Activated naive CD4-positive, alpha-beta T cell treated with anti-CD3 and anti-CD28 coated beads, Interleukin-2, amount 50 U/mL, for 24 hours (primary cell): ENCODE data around the gene HLA-DOA.

Experiments used
- H3K27ac Mint-ChIP-seq: one replicate; pipeline ENCODE4 v1.8.0; 2021; ENCODE audit warnings: mild to moderate bottlenecking, mixed read lengths
- H3K27me3 Mint-ChIP-seq: one replicate; pipeline ENCODE4 v1.8.0; 2021; ENCODE audit warnings: mixed read lengths
- H3K36me3 Mint-ChIP-seq: one replicate; pipeline ENCODE4 v1.8.0; 2021; ENCODE audit warnings: mixed read lengths
- H3K4me1 Mint-ChIP-seq: one replicate; pipeline ENCODE4 v1.8.0; 2021; ENCODE audit warnings: mixed read lengths
- H3K4me3 Mint-ChIP-seq: one replicate; pipeline ENCODE4 v1.8.0; 2021; ENCODE audit warnings: mild to moderate bottlenecking, mixed read lengths
- H3K9me3 Mint-ChIP-seq: one replicate; pipeline ENCODE4 v1.8.0; 2021; ENCODE audit warnings: mixed read lengths

The HLA-DOA gene

DNA sequence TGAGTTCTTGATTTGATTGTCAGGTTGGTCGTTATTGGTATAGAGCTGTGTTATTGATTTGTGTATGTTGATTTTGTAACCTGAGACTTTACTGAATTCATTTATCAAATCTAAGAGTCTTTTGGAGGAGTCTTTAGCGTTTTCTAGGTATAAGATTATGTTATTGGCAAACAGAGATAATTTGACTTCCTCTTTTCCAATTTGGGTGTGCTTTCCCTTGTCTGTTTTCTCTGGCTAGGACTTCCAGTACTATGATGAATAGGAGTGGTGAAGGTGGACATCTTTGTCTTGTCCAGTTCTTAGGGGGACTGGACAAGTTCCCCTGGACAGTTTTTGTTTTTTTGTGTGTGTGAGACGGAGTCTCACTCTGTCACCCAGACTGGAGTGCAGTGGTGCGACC lies 17.4 kb downstream of the HLA-DOA start:
- no peak overlapping the region for H3K4me3 Mint-ChIP-seq
- H3K4me1 Mint-ChIP-seq: no peaks in the 10 kb centered on the region
- peaks cover 2% of the 10 kb centered on the region for H3K27me3 Mint-ChIP-seq
- no peak overlapping the region for H3K27ac Mint-ChIP-seq
- no peaks in the 10 kb centered on the region for H3K9me3 Mint-ChIP-seq
- H3K36me3 Mint-ChIP-seq: no peaks in the 10 kb centered on the region

DNA sequence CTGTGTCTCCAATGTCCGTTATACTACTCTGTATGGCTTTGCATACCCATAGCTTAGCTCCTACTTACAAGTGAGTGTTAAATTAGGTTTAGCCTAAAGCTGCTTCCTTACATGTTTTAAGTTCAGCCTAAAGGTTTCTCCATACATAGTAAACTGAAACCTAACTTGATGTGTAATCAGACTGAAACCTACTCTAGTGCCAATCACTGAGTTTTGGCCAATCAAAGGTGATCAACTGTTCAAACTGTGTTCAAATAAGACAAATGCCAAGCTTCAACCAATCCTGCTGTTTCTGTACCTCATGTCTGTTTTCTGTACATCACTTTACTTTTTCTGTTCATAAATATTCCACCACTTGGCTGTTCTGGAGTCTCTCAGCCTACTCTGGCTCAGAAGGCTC lies 20.0 kb downstream of the HLA-DOA start:
- Mint-ChIP-seq H3K27me3 (peaks cover 2% of the 10 kb centered on the region), H3K27ac (no peak overlapping the region)

DNA sequence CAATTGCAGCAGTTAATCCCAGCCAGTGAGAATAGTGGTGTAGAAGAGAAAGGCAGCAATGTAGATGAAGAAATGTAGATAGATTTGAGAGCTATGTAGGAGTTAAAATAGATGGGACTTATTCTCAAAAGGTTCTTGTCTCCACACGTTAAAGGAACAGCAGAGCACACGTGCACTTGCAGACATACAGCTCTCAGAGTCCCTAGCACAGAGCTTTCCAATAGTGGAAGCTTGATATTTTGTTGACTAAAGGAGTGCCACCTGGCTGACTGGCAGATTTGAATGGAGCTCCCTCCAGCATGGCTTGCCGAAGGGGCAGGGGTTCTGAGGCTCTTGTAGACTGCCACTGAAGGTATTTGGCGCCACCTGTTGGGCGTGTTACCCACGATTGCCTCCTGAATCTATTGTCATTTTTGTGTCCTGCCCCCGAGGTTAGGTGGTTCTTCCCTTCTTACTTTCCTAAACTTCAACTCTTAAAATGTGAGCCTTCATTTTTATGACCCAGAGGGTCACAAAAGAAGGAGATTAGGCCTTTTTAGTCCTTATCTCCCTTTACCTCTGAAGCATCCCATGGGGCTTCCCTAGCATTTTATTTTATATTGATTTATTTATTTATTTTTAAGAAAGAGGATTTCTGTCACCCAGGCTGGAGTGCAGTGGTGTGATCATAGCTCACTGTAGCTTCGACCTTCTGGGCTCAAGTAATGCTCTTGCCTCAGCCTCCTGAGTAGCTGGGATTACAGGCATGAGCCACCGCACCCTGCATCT lies 24.6 kb downstream of the HLA-DOA start:
- H3K9me3 Mint-ChIP-seq: no peaks in the 10 kb centered on the region
- H3K36me3 Mint-ChIP-seq: peaks cover 7% of the 10 kb centered on the region
- peaks cover 32% of the 10 kb centered on the region for H3K4me1 Mint-ChIP-seq
- peak overlapping the region; percentile 6 for H3K4me3 Mint-ChIP-seq
- H3K27me3 Mint-ChIP-seq: no peaks in the 10 kb centered on the region
- H3K27ac Mint-ChIP-seq: peak overlapping the region; percentile 86

More for the DNA sequence above, 20.0 kb downstream of the HLA-DOA start:
- Mint-ChIP-seq H3K36me3 (no peaks in the 10 kb centered on the region), H3K9me3 (no peaks in the 10 kb centered on the region), H3K4me3 (no peak overlapping the region), H3K4me1 (peaks cover 9% of the 10 kb centered on the region)

DNA sequence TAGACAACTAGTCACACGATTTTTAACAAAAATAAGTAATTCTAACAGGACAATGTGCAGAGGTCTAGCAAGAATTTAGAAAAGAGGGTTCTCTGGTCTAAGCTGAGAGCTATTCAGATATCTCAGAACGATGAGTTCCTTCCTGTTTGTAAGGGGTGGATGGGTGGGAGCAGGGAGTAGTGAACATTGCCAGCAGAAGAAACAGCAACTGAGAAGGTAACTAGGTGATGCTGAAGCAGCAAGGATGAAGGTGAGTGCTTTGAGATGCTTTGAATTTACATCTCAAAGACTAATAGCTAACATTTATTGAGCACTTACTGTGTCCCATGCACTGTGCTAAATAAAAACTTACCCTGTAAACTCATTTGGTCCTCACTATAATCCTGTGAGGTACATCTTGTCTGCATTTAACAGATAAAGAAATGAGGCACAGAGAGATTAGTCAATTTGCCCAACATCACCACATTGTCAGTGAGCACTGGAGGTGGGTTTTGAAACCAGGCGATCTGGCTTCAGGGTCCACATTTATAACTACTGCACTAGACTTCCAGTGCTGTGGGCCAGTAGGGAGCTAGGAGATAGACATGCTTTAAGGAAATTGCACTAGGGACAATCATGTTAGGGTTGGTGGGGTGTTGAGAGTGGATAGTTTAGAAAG lies 25.3 kb downstream of the HLA-DOA start:
- H3K27ac Mint-ChIP-seq: peak overlapping the region; percentile 86
- H3K36me3 Mint-ChIP-seq: peaks cover 9% of the 10 kb centered on the region
- H3K4me1 Mint-ChIP-seq: peaks cover 35% of the 10 kb centered on the region
- H3K27me3 Mint-ChIP-seq: no peaks in the 10 kb centered on the region
- no peaks in the 10 kb centered on the region for H3K9me3 Mint-ChIP-seq
- H3K4me3 Mint-ChIP-seq: peak overlapping the region; percentile 6

GRCh38 chr6:32983493-32983848 lies 25.9 kb downstream of the HLA-DOA start:
- peak overlapping the region; percentile 81 for H3K27ac Mint-ChIP-seq
- no peaks in the 10 kb centered on the region for H3K27me3 Mint-ChIP-seq
- H3K4me1 Mint-ChIP-seq: peaks cover 41% of the 10 kb centered on the region
- H3K36me3 Mint-ChIP-seq: peaks cover 12% of the 10 kb centered on the region
- H3K9me3 Mint-ChIP-seq: no peaks in the 10 kb centered on the region
- no peak overlapping the region for H3K4me3 Mint-ChIP-seq

GRCh38 chr6:32982702-32983492 lies 26.5 kb downstream of the HLA-DOA start:
- no peak overlapping the region for H3K4me3 Mint-ChIP-seq
- H3K4me1 Mint-ChIP-seq: peaks cover 45% of the 10 kb centered on the region
- peak overlapping the region; percentile 32 for H3K27ac Mint-ChIP-seq

GRCh38 chr6:32982084-32982701 lies 27.2 kb downstream of the HLA-DOA start:
- H3K36me3 Mint-ChIP-seq: peaks cover 19% of the 10 kb centered on the region
- peak overlapping the region; percentile 78 for H3K27ac Mint-ChIP-seq
- no peak overlapping the region for H3K4me3 Mint-ChIP-seq
- H3K27me3 Mint-ChIP-seq: no peaks in the 10 kb centered on the region
- no peaks in the 10 kb centered on the region for H3K9me3 Mint-ChIP-seq
- H3K4me1 Mint-ChIP-seq: peaks cover 52% of the 10 kb centered on the region

More at GRCh38 chr6:32982702-32983492, 26.5 kb downstream of the HLA-DOA start:
- no peaks in the 10 kb centered on the region for H3K27me3 Mint-ChIP-seq
- no peaks in the 10 kb centered on the region for H3K9me3 Mint-ChIP-seq
- peaks cover 13% of the 10 kb centered on the region for H3K36me3 Mint-ChIP-seq

- no peak overlapping the region for H3K4me3 Mint-ChIP-seq
- H3K36me3 Mint-ChIP-seq: peaks cover 32% of the 10 kb centered on the region
- H3K9me3 Mint-ChIP-seq: no peaks in the 10 kb centered on the region
- no peaks in the 10 kb centered on the region for H3K27me3 Mint-ChIP-seq
- H3K4me1 Mint-ChIP-seq: peaks cover 67% of the 10 kb centered on the region
- peak overlapping the region; percentile 55 for H3K27ac Mint-ChIP-seq
Observed at GRCh38 chr6:32980488-32981038, 28.8 kb downstream of the HLA-DOA start.

GRCh38 chr6:32979720-32980487 lies 29.5 kb downstream of the HLA-DOA start:
- Mint-ChIP-seq H3K9me3 (no peaks in the 10 kb centered on the region), H3K4me3 (peak overlapping the region; percentile 15), H3K27me3 (no peaks in the 10 kb centered on the region), H3K36me3 (peaks cover 39% of the 10 kb centered on the region), H3K27ac (peak overlapping the region; percentile 62), H3K4me1 (peaks cover 68% of the 10 kb centered on the region)

DNA sequence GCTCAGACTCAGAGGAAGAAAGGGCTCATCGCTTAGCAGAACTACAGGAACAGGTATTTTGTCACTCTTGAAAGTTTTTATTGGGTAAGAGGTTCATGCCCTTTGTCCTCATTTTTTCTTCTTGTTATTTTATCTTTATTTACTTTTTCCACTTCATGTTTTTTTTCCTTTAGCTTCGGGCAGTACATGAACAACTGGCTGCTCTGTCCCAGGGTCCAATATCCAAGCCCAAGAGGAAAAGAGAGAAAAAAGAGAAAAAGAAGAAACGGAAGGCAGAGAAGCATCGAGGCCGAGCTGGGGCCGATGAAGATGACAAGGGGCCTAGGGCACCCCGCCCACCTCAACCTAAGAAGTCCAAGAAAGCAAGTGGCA lies 31.5 kb downstream of the HLA-DOA start:
- H3K36me3 Mint-ChIP-seq: peaks cover 57% of the 10 kb centered on the region
- H3K9me3 Mint-ChIP-seq: no peaks in the 10 kb centered on the region
- peak overlapping the region; percentile 47 for H3K4me3 Mint-ChIP-seq
- H3K27me3 Mint-ChIP-seq: no peaks in the 10 kb centered on the region
- peaks cover 51% of the 10 kb centered on the region for H3K4me1 Mint-ChIP-seq
- peak overlapping the region; percentile 91 for H3K27ac Mint-ChIP-seq

GRCh38 chr6:32977272-32977952 lies 32.0 kb downstream of the HLA-DOA start:
- H3K27me3 Mint-ChIP-seq: no peaks in the 10 kb centered on the region
- peaks cover 49% of the 10 kb centered on the region for H3K4me1 Mint-ChIP-seq
- H3K27ac Mint-ChIP-seq: peak overlapping the region; percentile 91
- H3K4me3 Mint-ChIP-seq: peak overlapping the region; percentile 47
- no peaks in the 10 kb centered on the region for H3K9me3 Mint-ChIP-seq
- H3K36me3 Mint-ChIP-seq: peaks cover 62% of the 10 kb centered on the region

DNA sequence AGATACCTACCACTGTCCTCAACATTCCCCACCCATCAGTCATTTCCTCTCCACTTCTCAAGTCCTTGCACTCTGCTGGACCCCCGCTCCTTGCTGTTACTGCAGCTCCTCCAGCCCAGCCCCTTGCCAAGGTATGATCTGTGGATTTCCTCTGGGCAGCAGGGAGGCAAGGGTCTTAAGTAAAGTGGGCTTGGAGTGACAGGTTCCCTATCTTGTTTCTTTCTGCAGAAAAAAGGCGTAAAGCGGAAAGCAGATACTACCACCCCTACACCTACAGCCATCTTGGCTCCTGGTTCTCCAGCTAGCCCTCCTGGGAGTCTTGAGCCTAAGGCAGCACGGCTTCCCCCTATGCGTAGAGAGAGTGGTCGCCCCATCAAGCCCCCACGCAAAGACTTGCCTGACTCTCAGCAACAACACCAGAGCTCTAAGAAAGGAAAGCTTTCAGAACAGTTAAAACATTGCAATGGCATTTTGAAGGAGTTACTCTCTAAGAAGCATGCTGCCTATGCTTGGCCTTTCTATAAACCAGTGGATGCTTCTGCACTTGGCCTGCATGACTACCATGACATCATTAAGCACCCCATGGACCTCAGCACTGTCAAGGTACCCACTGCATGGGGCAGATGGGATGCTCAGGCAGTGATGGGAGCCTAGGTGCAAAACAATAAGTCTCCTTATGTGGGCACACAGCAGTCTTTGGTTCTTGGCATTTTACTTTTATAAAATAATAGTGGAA lies 32.9 kb downstream of the HLA-DOA start:
- Mint-ChIP-seq H3K4me1 (peaks cover 44% of the 10 kb centered on the region), H3K36me3 (peaks cover 61% of the 10 kb centered on the region), H3K4me3 (peak overlapping the region; percentile 97), H3K27ac (peak overlapping the region; percentile 80), H3K27me3 (no peaks in the 10 kb centered on the region), H3K9me3 (no peaks in the 10 kb centered on the region)

- peak overlapping the region; percentile 97 for H3K4me3 Mint-ChIP-seq
- H3K4me1 Mint-ChIP-seq: peaks cover 44% of the 10 kb centered on the region
- H3K36me3 Mint-ChIP-seq: peaks cover 66% of the 10 kb centered on the region
- H3K9me3 Mint-ChIP-seq: no peaks in the 10 kb centered on the region
- H3K27ac Mint-ChIP-seq: peak overlapping the region; percentile 32
- no peaks in the 10 kb centered on the region for H3K27me3 Mint-ChIP-seq
Observed at GRCh38 chr6:32975886-32976285, 33.5 kb downstream of the HLA-DOA start.
